Mesothelial cell of epicardium (in vitro differentiated cells): ENCODE measurements around the gene LBHD1. TPM values are rescaled to one million over a fixed set of nuclear protein-coding genes. Genes with fewer than 3 reads are reported as not detected.

ENCODE experiments used
- DNase-seq, 2 experiments: peaks; one replicate each; pipeline ENCODE4 v3.0.0; 2021; ENCODE audit warnings: low spot score in 2 of 2; ENCODE audit not compliant: unreplicated experiment in 2 of 2
- H3K27ac Mint-ChIP-seq: 2 replicates; pipeline ENCODE4 v1.8.0; 2021; ENCODE audit warnings: mixed read lengths
- H3K27me3 Mint-ChIP-seq: 2 replicates; pipeline ENCODE4 v1.8.0; 2021; ENCODE audit warnings: low read depth, mixed read lengths
- H3K36me3 Mint-ChIP-seq: 2 replicates; pipeline ENCODE4 v1.8.0; 2021; ENCODE audit warnings: mixed read lengths
- H3K4me1 Mint-ChIP-seq: 2 replicates; pipeline ENCODE4 v1.8.0; 2021; ENCODE audit warnings: mixed read lengths
- H3K4me3 Mint-ChIP-seq: 2 replicates; pipeline ENCODE4 v1.8.0; 2021; ENCODE audit warnings: mild to moderate bottlenecking, moderate library complexity, mixed read lengths
- H3K9me3 Mint-ChIP-seq: 2 replicates; pipeline ENCODE4 v1.8.0; 2021; ENCODE audit warnings: mixed read lengths
- CTCF ChIP-seq: fragments of 200-600 bp; sonication (generic); IDR thresholded peaks from one replicate; pipeline ENCODE4 v1.5.0; 2021; ENCODE audit warnings: antibody characterized with exemption; ENCODE audit not compliant: unreplicated experiment
- total RNA-seq: library from RNA; stranded (reverse); gene quantifications from 3 replicates; pipeline ENCODE4 v1.2.1, GENCODE V29; 2021

Gene LBHD1
- total RNA-seq, 1 donor from 2014 or later = 9.8 TPM

GRCh38 chr11:62713343-62713742 is 41.3 kb upstream of the LBHD1 start:
- no peak overlapping the region for H3K4me3 Mint-ChIP-seq
- no peaks in the 10 kb centered on the region for H3K27me3 Mint-ChIP-seq
- H3K4me1 Mint-ChIP-seq = peaks cover 16% of the 10 kb centered on the region
- no peaks in the 10 kb centered on the region for H3K9me3 Mint-ChIP-seq
- DNase-seq = no peak
- peak overlapping the region; percentile 40 for H3K27ac Mint-ChIP-seq
- TF ChIP-seq CTCF = no peak
- H3K36me3 Mint-ChIP-seq = peaks cover 38% of the 10 kb centered on the region

GRCh38 chr11:62712861-62713260 is 40.8 kb upstream of the LBHD1 start:
- Mint-ChIP-seq H3K4me1 (peaks cover 21% of the 10 kb centered on the region), H3K4me3 (no peak overlapping the region), H3K36me3 (peaks cover 33% of the 10 kb centered on the region), H3K27me3 (no peaks in the 10 kb centered on the region), H3K27ac (peak overlapping the region; percentile 40), H3K9me3 (no peaks in the 10 kb centered on the region)
- no peak for DNase-seq
- no peak for TF ChIP-seq CTCF

- no peak overlapping the region for H3K4me3 Mint-ChIP-seq
- H3K4me1 Mint-ChIP-seq = peaks cover 26% of the 10 kb centered on the region
- no peaks in the 10 kb centered on the region for H3K9me3 Mint-ChIP-seq
- H3K36me3 Mint-ChIP-seq = peaks cover 30% of the 10 kb centered on the region
- no peak for TF ChIP-seq CTCF
- H3K27ac Mint-ChIP-seq = peak overlapping the region; percentile 9
- H3K27me3 Mint-ChIP-seq = no peaks in the 10 kb centered on the region
- no peak for DNase-seq
Measured at GRCh38 chr11:62712276-62712812, 40.3 kb upstream of the LBHD1 start.

- peaks cover 46% of the 10 kb centered on the region for H3K4me1 Mint-ChIP-seq
- H3K27me3 Mint-ChIP-seq = no peaks in the 10 kb centered on the region
- no peak for DNase-seq
- H3K27ac Mint-ChIP-seq = peak overlapping the region; percentile 98
- H3K4me3 Mint-ChIP-seq = peak overlapping the region; percentile 86
- TF ChIP-seq CTCF = no peak
- H3K9me3 Mint-ChIP-seq = no peaks in the 10 kb centered on the region
- peaks cover 17% of the 10 kb centered on the region for H3K36me3 Mint-ChIP-seq
Measured at GRCh38 chr11:62710001-62710345, 37.9 kb upstream of the LBHD1 start.

- Mint-ChIP-seq H3K27ac (peak overlapping the region; percentile 98), H3K27me3 (no peaks in the 10 kb centered on the region), H3K4me3 (peak overlapping the region; percentile 86), H3K9me3 (no peaks in the 10 kb centered on the region), H3K36me3 (peaks cover 17% of the 10 kb centered on the region), H3K4me1 (peaks cover 46% of the 10 kb centered on the region)
- no peak for TF ChIP-seq CTCF
- peak; percentile 87 to 92 for DNase-seq
Measured at GRCh38 chr11:62709247-62710000, 37.4 kb upstream of the LBHD1 start.
